ENCODE measurements around the gene MANF. TPM values are rescaled to one million over a fixed set of nuclear protein-coding genes. Genes with fewer than 3 reads are reported as not detected.

Gene MANF
- total and polyA plus RNA-seq, 2 experiments from 2014 or later: 48.7 to 92.7 TPM

GRCh38 chr3:51355891-51356578 is 29.1 kb upstream of the MANF start:
- no peaks in the 10 kb centered on the region for H3K9me2 ChIP-seq (ENCODE audit: insufficient read depth)
- H3K27ac Mint-ChIP-seq: no peak overlapping the region
- H3K27me3 Mint-ChIP-seq (ENCODE audit: insufficient read depth, low read depth, poor library complexity): no peaks in the 10 kb centered on the region
- no peaks in the 10 kb centered on the region for H3K4me1 Mint-ChIP-seq
- H4K20me1 ChIP-seq (replicated peaks; ENCODE audit: insufficient read depth): no peaks in the 10 kb centered on the region
- H3F3A ChIP-seq (replicated peaks; ENCODE audit: low read depth): no peaks in the 10 kb centered on the region
- H3K27me3 ChIP-seq (ENCODE audit: insufficient read depth): no peaks in the 10 kb centered on the region
- H3K9me3 Mint-ChIP-seq: no peaks in the 10 kb centered on the region
- H3K79me2 ChIP-seq (replicated peaks; ENCODE audit: insufficient read depth): no peaks in the 10 kb centered on the region
- no peaks in the 10 kb centered on the region for H3K36me3 ChIP-seq (ENCODE audit: insufficient read depth)
- no peaks in the 10 kb centered on the region for H3K36me3 Mint-ChIP-seq (ENCODE audit: low read depth)
- TF ChIP-seq, protein P1, sequence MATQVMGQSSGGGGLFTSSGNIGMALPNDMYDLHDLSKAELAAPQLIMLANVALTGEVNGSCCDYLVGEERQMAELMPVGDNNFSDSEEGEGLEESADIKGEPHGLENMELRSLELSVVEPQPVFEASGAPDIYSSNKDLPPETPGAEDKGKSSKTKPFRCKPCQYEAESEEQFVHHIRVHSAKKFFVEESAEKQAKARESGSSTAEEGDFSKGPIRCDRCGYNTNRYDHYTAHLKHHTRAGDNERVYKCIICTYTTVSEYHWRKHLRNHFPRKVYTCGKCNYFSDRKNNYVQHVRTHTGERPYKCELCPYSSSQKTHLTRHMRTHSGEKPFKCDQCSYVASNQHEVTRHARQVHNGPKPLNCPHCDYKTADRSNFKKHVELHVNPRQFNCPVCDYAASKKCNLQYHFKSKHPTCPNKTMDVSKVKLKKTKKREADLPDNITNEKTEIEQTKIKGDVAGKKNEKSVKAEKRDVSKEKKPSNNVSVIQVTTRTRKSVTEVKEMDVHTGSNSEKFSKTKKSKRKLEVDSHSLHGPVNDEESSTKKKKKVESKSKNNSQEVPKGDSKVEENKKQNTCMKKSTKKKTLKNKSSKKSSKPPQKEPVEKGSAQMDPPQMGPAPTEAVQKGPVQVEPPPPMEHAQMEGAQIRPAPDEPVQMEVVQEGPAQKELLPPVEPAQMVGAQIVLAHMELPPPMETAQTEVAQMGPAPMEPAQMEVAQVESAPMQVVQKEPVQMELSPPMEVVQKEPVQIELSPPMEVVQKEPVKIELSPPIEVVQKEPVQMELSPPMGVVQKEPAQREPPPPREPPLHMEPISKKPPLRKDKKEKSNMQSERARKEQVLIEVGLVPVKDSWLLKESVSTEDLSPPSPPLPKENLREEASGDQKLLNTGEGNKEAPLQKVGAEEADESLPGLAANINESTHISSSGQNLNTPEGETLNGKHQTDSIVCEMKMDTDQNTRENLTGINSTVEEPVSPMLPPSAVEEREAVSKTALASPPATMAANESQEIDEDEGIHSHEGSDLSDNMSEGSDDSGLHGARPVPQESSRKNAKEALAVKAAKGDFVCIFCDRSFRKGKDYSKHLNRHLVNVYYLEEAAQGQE (IDR thresholded peaks at IDR 0.05; ENCODE audit: unreplicated experiment): no peak
- TF ChIP-seq, protein P2, sequence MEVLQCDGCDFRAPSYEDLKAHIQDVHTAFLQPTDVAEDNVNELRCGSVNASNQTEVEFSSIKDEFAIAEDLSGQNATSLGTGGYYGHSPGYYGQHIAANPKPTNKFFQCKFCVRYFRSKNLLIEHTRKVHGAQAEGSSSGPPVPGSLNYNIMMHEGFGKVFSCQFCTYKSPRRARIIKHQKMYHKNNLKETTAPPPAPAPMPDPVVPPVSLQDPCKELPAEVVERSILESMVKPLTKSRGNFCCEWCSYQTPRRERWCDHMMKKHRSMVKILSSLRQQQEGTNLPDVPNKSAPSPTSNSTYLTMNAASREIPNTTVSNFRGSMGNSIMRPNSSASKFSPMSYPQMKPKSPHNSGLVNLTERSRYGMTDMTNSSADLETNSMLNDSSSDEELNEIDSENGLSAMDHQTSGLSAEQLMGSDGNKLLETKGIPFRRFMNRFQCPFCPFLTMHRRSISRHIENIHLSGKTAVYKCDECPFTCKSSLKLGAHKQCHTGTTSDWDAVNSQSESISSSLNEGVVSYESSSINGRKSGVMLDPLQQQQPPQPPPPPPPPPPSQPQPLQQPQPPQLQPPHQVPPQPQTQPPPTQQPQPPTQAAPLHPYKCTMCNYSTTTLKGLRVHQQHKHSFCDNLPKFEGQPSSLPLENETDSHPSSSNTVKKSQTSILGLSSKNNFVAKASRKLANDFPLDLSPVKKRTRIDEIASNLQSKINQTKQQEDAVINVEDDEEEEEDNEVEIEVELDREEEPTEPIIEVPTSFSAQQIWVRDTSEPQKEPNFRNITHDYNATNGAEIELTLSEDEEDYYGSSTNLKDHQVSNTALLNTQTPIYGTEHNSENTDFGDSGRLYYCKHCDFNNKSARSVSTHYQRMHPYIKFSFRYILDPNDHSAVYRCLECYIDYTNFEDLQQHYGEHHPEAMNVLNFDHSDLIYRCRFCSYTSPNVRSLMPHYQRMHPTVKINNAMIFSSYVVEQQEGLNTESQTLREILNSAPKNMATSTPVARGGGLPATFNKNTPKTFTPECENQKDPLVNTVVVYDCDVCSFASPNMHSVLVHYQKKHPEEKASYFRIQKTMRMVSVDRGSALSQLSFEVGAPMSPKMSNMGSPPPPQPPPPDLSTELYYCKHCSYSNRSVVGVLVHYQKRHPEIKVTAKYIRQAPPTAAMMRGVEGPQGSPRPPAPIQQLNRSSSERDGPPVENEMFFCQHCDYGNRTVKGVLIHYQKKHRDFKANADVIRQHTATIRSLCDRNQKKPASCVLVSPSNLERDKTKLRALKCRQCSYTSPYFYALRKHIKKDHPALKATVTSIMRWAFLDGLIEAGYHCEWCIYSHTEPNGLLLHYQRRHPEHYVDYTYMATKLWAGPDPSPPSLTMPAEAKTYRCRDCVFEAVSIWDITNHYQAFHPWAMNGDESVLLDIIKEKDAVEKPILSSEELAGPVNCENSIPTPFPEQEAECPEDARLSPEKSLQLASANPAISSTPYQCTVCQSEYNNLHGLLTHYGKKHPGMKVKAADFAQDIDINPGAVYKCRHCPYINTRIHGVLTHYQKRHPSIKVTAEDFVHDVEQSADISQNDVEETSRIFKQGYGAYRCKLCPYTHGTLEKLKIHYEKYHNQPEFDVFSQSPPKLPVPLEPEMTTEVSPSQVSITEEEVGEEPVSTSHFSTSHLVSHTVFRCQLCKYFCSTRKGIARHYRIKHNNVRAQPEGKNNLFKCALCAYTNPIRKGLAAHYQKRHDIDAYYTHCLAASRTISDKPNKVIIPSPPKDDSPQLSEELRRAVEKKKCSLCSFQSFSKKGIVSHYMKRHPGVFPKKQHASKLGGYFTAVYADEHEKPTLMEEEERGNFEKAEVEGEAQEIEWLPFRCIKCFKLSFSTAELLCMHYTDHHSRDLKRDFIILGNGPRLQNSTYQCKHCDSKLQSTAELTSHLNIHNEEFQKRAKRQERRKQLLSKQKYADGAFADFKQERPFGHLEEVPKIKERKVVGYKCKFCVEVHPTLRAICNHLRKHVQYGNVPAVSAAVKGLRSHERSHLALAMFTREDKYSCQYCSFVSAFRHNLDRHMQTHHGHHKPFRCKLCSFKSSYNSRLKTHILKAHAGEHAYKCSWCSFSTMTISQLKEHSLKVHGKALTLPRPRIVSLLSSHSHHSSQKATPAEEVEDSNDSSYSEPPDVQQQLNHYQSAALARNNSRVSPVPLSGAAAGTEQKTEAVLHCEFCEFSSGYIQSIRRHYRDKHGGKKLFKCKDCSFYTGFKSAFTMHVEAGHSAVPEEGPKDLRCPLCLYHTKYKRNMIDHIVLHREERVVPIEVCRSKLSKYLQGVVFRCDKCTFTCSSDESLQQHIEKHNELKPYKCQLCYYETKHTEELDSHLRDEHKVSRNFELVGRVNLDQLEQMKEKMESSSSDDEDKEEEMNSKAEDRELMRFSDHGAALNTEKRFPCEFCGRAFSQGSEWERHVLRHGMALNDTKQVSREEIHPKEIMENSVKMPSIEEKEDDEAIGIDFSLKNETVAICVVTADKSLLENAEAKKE (CRISPR knock-in tag; IDR thresholded peaks at IDR 0.05): no peak
- TF ChIP-seq EZH2phosphoT487 (IDR thresholded peaks at IDR 0.05; ENCODE audit: unreplicated experiment) (no peak), ZNF114 (CRISPR knock-in tag; IDR thresholded peaks at IDR 0.05) (no peak), CREB1 (CRISPR knock-in tag; IDR thresholded peaks at IDR 0.05; ENCODE audit: low read depth) (no peak), STAT1 (IDR thresholded peaks at IDR 0.05; ENCODE audit: unreplicated experiment) (no peak), EZH2 (IDR thresholded peaks at IDR 0.05; ENCODE audit: low read depth, unreplicated experiment) (no peak), POLR2AphosphoS5 (IDR thresholded peaks at IDR 0.05; ENCODE audit: low read depth) (no peak)
- TF ChIP-seq, protein P3, sequence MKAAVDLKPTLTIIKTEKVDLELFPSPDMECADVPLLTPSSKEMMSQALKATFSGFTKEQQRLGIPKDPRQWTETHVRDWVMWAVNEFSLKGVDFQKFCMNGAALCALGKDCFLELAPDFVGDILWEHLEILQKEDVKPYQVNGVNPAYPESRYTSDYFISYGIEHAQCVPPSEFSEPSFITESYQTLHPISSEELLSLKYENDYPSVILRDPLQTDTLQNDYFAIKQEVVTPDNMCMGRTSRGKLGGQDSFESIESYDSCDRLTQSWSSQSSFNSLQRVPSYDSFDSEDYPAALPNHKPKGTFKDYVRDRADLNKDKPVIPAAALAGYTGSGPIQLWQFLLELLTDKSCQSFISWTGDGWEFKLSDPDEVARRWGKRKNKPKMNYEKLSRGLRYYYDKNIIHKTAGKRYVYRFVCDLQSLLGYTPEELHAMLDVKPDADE (IDR thresholded peaks at IDR 0.05): no peak
- H3K4me2 ChIP-seq: no peak overlapping the region
- no peak overlapping the region for H3K4me3 Mint-ChIP-seq
- no peak for ATAC-seq
- no peak overlapping the region for H3K27ac ChIP-seq (ENCODE audit: low read depth)
- no peak for DNase-seq (ENCODE audit: low spot score)
- no peaks in the 10 kb centered on the region for H3K4me1 ChIP-seq (ENCODE audit: insufficient read depth)
- H3K4me3 ChIP-seq: no peak overlapping the region
- no peak overlapping the region for H2AFZ ChIP-seq

Measured in GM23338 (cell line).